HL-60 (cell line): ENCODE data around the gene PLA2G4D.

Experiments
- CTCF ChIP-seq: IDR thresholded peaks from one replicate; pipeline ENCODE4 v1.5.1; 2011; ENCODE audit warnings: low read length, control low read depth, inconsistent platforms; ENCODE audit not compliant: insufficient read depth
- GABPA ChIP-seq: IDR thresholded peaks from 2 replicates; pipeline ENCODE4 v1.6.1; 2012; ENCODE audit warnings: low read depth

- TF ChIP-seq CTCF (no peak), GABPA (no peak)
Observed at GRCh38 chr15:42053914-42054313, 40.4 kb downstream of the PLA2G4D start.
